Stimulated activated CD4-positive, alpha-beta T cell treated with anti-CD3 and anti-CD28 coated beads, Interleukin-2, amount 100 ng/mL, for 4 hours (primary cell): Measurements from ENCODE around the gene ARFGEF2.

Source experiments
- DNase-seq: peaks from one replicate; pipeline ENCODE4 v3.0.0-alpha.2; 2020; ENCODE audit warnings: low read depth

The ARFGEF2 gene

DNA sequence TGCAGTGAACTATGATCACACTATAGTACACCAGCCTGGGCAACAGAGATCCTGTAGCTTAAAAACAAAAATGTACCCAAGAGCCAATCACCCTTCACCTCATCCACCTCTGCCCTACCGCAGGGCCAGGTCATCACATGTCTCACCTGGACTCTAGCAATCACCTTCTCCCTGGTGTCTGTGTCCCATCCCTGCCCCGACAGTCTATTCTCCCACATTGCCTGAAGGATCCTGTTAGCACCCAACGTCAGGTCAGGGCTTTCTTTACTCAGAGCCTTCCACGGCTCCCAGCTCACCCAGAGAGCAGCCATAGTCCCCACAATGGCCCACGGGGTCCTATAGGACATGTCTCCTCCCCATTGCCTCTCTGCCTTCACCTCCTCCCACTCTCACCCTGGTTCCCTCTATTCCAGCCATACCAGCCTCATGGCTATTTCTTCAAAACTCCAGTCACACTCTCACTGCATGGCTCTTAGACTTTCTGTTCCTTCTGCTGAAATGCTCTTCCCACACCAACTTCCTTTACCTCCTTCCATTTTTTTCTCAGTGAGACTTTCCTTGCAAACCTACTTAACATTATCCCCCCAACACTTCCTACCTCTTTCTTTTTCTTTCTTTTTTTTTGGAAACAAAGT lies 22.5 kb upstream of the ARFGEF2 start:
- no peak for DNase-seq

DNA sequence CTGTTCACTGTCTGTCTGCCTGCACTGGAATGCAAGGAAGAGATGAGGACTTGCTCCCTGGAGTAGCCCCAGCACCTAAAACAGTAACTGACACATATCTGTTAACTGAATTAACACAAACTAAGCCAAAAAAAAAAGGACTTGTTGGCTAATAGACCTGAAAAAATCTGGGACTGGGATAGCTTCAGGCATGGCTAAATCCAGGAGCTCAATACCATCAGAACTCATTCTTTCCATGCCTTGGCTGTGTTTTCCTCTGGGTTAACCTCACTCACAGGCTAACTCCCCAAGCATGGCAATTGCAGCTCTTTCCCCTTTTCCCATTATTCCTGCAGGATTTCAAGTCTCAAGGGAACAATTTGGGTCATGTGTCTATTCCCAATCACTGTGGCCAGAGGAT lies 21.6 kb upstream of the ARFGEF2 start:
- DNase-seq, result no peak

DNA sequence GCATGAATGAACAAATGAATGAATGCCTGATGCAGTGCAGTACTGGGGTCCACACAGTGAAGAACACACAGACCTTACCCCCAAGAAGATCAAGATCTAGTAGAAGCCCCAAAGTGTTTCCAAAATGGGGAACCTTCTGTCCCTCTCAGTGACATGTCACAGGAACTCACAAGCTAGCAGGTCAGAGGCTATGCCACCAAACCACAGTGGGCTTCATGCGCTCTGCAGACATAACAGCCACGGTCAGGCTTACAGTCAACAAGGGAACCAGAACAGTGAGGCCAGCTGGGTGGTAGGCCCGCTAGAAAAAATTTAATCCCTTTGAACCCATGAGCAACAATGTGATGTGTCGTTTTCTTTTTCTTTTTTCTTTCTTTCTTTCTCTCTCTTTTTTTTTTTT lies 20.2 kb upstream of the ARFGEF2 start:
- no peak for DNase-seq

DNA sequence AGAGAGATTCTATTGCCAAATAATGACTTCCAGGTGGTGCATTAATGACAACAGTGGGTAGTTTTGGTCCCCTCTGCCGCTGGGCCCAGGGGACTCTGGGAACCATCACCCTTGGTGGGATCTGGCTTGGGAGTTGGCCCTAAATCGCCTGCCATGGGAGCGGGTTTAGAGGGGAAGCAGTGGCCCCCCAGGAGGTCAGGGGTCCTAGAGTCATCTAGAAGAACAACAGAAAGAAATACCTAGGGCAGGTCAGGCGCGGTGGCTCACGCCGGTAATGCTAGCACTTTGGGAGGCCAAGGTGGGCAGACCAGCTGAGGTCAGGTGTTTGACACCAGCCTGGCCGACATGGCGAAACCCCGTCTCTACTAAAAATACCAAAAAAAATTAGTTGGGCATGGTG lies 17.8 kb upstream of the ARFGEF2 start:
- DNase-seq, result no peak

DNA sequence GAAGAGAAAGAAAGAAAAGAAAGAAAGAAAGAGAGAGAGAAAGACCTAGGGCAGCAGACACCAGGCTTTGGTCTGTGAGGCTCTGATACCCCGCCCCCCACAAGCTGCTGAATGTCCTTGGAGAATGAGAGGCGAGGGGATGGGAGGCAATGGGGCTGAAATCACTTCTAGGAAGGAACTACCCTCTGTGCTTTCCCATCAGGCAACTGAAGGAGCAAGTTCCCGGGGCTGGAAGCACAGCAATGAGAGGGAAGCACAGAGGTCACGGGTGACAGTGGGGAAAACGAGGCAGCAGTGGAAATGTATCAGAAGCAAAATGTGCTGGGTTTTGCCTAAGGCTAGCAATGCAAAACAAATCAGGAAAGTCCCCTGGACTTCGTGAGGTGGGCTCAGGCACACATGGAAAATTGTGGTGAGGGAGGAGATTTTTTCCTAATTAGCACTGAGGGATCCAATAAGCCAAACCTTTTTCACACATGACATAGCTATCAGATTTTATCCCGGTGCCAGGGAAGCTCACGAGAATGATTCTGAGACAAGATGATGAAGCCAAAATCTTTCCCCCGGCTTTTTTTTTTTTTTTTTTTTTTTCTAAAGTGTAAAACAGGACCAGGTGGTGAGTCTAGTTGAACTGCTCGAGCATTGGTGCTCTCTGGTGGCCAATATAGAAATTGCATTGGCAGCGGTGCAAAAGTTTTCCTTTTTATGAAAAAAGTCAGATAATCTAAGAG lies 16.8 kb upstream of the ARFGEF2 start:
- DNase-seq, result peak; percentile 49

DNA sequence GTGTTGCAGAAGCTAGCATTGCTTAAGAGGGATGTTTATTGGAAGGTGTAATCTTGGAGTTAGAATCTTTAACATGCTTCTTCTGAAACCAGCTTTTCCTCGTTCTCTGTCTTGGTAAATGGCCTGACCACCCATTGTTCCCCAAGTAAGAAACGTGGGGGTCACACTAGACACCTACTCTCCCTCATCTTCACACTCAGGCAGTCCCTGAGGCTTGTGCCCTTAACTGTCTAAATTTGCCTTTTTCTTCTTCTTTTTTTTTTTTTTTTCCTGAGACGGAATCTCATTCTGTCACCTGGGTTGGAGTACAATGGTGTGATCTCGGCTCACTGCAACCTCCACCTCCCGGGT lies 16.2 kb upstream of the ARFGEF2 start:
- DNase-seq, result no peak

DNA sequence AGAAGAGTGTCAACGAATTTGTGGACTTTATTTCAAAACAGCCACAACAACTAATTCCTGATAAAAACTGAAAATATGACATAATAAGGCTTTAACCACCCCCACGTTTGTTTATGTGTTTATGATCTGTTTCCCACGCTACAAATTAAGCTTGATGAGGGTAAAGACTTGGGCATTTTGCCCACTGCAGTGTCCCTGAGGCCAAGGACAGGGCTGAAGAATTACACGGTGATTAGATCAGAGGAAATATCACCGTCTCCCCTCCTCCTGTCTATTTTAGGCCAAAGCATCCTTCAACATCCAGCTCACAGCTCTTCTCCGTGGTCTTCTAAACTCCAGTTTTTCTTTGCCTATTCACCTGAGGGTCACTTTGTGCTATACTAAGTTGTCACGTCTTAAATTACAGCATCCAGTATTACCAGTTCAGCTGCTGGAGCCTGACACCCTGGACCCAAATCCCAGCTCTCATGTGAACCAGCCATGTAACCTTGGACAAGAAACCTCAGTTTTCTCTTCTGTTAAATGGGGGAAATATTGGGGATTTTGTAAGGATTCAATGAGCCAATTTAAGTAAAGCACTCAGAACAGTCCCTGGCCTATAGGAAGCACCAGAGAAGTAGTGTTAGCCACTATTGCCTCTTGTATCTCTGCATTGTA lies 15.2 kb upstream of the ARFGEF2 start:
- no peak for DNase-seq

DNA sequence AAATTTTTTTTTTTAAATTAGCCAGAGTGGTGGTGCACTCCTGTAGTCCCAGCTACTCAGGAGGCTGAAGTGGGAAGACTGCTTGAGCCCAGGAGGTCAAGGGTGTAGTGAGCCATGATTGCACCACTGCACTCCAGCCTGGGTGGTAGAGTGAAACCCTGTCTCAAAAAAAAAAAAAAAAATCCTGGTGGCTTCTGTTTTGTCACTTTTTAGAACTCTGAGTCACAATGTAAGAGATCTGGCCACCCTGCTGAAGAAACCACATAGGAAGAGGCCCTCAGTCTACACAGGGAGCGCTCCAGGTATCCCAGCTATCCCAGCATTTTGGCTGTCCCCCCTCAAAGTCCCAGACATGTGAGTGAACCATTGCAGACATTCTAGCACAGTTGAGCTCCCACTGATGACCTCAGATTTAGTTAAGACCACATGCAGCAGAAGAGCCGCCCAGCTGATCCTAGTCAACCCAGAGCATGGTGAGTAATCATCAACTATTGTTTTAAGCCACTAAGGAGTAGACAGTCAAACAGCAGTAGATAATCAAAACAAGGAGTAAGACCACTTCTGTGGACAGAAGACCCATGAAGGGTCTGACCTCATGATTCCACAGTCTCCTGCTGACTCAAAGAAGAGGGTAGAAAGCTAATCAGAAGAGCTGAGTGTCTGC lies 12.7 kb upstream of the ARFGEF2 start:
- DNase-seq, result no peak

DNA sequence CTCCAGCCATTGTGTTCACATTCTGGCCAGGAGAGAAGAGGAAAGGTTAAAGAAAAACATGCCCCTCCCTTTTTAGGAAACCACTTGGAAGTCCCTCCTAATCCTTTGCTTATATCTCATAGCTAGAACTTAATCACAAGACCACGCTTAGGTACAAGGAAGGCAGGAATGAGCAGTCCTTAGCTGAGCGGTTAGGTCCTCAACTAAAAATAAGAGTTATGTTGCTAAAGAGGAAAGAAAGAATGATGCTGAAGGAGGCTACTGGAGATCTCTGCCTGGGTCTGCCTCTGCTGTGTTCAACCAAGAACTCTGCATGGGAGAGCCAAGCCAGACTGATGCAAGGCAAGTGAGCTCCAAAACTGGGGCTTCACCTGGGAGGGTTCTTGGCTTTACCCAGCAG lies 11.6 kb upstream of the ARFGEF2 start:
- no peak for DNase-seq

DNA sequence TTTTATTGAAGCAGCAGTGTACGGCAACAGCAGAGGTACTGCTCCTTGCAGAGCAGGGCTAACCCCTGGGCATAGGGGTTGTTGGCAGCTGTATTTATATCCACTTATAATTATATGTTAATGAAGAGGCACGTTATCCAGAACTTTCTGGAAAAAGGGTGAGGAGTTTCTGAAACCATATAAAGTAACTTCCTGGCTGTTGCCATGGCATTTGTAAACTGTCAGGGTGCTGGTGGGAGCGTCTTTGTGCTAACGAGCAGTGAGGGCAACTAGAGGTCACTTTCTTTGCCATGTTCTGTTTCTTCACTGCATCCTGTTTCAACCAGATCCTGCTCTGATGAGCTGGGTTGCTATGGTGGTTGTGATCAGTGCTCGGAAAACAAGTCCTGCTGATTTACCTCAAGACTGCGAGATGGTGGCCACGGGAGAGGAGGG lies 11.1 kb upstream of the ARFGEF2 start:
- no peak for DNase-seq

DNA sequence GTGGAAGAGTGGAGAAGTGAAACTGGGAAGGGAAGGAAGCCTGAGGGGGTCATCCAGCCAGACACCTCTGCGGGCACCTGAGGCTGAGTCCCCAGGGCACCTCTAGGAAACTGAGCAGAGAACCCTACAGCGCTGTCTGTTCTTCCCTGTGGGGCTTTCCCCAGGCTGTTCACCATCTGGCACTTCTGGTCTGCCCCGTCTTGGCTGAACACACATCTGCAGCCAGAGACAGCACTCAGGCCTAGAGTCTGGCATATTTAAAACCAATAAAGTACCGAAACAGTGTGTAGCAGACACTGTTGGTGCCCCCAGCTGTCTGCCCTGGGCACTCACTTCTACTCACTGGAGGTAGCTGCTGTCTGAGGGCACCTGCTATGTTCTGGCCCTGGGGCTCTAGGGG lies 9.4 kb upstream of the ARFGEF2 start:
- DNase-seq, result no peak

DNA sequence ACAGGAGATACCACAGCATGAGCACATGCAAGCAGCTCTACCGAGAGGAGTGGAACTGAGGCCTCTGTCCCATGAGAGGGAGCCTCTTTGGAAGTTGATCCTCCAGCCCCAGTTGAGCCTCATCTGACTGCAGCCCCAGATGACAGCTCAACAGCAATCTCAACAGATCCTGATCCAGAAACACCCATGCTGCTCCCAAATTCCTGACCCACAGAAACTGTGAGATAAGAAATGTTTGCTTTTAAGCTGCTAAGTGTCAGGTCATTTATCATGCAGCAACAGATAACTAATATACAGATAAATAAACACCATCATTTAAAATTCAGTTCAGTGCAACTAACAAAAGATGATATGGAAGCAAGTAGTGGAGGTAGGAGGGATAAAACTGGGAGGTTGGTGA lies 4.8 kb upstream of the ARFGEF2 start:
- DNase-seq, result no peak

DNA sequence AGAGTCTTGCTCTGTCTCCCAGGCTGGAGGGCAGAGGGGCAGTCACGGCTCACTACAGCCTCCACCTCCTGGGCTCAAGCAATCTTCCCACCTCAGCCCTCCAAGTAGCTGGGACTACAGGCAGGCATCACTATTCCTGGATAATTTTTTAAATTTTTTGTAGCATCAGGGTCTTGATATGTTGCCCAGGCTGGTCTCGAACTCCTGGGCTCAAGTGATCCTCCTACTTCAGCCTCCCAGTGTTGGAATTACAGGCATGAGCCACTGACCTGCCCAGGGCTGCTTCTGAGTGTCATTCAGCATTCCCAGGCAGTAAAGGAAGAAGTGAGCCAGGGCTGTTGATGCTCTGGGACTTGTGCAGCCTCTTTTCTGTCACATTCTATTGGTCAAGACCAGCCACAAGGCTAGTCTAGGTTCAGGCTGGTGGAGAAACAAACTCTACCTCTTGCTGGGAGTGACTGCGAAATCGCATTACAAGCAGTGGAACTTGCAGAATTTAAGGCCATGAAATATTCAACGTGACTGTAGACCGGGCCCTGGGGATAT lies 2.1 kb upstream of the ARFGEF2 start:
- DNase-seq, result no peak

DNA sequence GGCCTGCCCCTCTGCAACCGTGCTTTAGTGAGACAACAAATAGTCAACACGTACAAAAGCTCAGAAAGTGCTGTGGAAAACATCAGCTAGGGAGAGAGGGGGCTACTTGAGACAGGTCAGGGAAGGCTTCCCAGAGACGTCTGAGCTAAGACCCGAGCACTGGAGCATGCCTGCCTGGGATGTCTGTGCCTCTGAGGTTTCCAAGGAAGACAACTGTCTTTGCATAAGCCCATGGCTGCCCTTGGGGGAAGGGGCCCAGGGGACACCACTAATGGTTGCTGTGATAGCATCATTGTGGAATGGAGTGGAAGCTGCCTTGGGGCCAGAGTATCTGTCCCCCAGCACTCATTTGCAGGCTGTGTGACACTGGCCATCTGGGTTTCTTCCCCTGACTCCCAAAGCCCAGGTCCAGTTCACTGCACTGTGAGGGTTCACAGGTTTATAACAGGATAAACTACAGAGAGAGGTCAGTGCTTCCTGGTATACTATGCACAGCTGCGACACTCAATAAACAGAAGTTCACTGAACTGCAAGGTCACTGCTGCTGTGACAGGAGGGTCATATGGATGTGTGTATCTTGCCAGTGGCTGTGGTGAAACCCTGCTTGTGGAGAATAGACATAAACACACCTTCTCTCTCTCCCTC lies 1.5 kb upstream of the ARFGEF2 start:
- DNase-seq, result no peak

DNA sequence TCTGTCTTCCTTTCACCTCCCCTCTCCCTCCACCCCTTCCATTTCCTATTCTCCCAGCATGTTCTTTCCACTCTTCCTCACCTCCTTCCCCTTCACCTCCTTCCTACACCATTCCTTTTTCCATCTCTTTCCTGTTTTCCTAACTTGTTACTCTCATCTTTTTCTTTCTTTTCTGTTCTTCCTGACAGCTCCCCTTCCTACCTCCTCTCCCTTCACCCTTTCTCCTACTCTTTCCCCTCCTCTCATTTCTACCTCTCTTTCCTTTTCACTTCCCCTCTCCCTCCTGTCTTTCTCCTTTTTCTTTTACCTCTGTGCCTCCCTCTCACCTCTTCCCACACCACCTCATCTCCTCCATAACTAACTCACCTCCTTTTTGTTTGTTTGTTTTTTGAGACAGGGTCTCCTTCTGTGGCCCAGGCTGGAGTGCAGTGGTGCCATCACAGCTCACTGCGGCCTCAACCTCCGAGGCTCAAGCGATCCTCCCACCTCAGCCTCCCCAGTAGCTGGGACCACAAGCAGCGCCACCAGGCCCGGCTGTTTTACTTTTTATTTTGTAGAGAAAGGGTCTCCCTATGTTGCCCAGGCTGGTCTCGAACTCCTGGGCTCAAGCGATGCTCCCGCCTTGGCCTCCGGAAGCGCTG lies 864 bp upstream of the ARFGEF2 start:
- no peak for DNase-seq

DNA sequence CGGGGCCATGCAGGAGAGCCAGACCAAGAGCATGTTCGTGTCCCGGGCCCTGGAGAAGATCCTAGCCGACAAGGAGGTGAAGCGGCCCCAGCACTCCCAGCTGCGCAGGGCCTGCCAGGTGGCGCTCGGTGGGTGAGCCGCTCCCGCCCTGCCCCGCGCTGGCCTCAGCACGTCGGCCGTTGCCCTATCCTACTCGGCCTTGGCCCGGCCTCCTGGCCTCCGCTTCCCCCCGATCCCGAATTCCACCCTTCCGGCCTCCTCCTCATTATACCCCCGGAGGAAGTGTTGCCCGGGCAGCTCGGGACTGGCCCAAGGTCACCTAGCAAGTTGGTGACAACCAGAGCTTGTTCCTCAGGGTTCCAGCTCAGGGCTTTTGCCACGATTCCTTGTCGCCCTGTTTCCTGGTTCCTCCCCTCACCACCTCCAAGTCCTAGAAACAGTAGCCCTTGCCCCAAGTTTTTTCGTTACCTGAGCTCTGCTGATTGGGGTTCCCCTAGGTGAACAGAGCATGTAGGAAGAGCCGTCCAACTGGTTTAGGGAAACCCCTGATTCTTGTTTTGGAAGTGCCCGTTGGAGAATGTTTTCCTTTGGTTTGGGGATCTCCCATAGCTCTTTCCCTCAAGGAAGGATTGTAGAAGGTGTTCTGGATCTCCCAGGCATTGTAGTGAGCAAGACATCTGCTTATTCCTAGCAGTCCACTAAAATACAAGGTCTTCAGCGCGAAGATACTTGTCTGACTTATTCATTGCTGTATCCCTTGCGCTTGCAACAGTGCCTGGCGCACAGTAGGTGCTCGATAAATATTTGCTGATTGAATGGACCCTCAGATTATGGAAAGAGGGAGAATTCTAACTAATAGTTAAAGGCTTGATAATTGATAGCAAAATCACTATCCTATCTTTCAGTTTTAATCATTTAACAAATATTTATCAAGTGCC lies 641 bp downstream of the ARFGEF2 start:
- no peak for DNase-seq

DNA sequence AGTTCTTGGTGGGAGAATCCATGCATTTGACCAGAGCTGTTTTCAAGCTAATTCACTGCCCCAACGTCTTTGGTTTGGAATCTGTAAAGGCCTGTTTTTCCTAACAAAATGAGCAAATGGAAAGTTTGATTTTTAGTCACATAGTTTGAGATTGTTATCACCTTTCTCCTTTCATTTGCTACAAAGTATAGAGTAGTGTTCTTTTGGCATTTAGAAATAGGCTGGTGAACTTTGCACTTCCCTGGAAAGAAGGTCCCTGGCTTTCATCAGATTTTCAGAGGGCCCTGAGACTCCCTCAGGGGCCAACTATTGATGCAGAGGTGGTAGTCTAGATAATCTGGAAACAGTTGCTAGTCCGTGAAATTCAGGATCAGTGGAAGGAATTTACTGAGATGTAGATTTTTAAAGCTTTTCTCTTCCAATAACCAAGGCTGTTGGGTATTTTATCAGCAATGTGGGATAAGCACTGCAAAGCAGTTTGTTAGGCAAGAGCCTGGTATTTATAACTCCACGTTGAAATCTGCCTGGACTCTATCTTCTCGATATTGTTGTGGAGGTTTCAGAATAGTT lies 1.7 kb downstream of the ARFGEF2 start:
- DNase-seq, result no peak

DNA sequence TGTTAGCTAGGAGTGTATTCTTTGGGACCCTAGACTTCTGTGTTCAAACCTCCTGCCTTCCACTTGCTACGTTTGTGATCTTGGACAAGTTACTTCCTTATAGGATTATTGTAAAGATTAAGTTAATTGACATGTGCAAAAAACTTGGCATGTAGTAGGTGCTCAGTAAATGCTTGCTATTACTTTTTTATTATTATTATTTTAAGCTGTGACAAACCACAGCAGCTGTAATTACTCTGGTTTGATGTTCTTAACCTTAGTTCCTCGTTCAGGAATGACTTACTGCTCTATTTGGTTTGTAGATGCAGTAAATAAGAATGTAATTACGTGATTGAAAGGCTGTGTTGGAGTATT lies 3.2 kb downstream of the ARFGEF2 start:
- no peak for DNase-seq

DNA sequence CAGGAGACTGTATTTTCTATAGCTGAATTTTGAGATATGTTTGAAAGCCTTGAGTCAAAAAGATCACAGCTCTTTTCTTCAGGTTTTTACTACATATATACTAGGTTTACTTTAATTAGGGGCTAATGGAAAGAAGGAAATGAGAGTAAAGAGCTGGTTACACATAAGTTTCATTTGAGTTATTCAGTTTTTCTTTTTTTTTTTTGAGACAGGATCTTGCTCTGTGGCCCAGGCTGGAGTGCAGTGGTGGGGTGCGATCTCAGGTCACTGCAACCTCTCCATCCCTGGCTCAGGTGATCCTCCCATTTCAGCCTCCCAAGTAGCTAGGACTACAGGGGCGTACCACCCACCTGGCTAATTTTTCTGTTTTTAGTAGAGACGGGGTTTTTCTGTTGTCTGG lies 4.8 kb downstream of the ARFGEF2 start:
- DNase-seq, result no peak

DNA sequence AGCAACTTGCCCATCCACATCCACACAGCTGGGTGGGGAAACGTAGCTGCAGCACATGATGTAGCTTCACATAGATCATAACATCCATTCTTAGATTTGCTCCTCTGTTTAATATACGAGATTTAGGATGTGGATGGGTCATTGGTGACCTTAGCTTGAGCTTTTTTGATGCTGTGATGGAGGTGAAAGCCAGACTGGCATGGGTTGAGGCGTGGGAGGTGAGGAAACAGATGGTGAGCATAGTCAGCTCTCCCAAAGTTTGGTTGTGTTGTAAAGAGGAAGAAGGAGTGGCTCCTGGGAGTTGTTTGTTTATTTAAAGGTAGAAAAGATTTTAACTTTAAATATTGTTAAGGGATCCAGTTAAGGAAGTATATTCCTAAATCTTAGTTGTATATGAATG lies 5.3 kb downstream of the ARFGEF2 start:
- no peak for DNase-seq
